Activated T-helper 2 cell treated with anti-CD3 and anti-CD28 coated beads, Interferon-gamma antibody, Interleukin-2, Interleukin-4, amounts not matched to agents 10 μg/mL and 5 μg/mL and 100 μg/mL, durations not matched to agents 14 hours and 24 hours and 36 hours (primary cell): Measurements from ENCODE around the gene BCL2L13. TPM values are rescaled to one million over a fixed set of nuclear protein-coding genes. Genes with fewer than 3 reads are reported as not detected.

Experiments used
- DNase-seq: peaks from one replicate; pipeline ENCODE4 v3.0.0; 2021; ENCODE audit warnings: low spot score
- H3K27ac Mint-ChIP-seq: one replicate; pipeline ENCODE4 v1.8.0; 2021; ENCODE audit warnings: mixed read lengths
- H3K27me3 Mint-ChIP-seq: one replicate; pipeline ENCODE4 v1.8.0; 2021; ENCODE audit warnings: low read depth, mixed read lengths
- H3K36me3 Mint-ChIP-seq: one replicate; pipeline ENCODE4 v1.8.0; 2021; ENCODE audit warnings: low read depth, mixed read lengths
- H3K4me1 Mint-ChIP-seq: one replicate; pipeline ENCODE4 v1.8.0; 2021; ENCODE audit warnings: low read depth, mixed read lengths
- H3K4me3 Mint-ChIP-seq: one replicate; pipeline ENCODE4 v1.8.0; 2021; ENCODE audit warnings: low read depth, mild to moderate bottlenecking, moderate library complexity, mixed read lengths
- H3K9me3 Mint-ChIP-seq: one replicate; pipeline ENCODE4 v1.8.0; 2021; ENCODE audit warnings: mixed read lengths
- intact Hi-C: fragments of 100-400 bp; cut with micrococcal nuclease; formaldehyde crosslinking; loops from one replicate; pipeline ENCODE4 v1.15.1; 2023
- total RNA-seq: library from RNA; stranded (reverse); gene quantifications from 2 replicates; pipeline ENCODE4 v1.2.3, GENCODE V29; 2022

BCL2L13 gene
- total RNA-seq, 1 donor from 2014 or later = 33.7 TPM

GRCh38 chr22:17777005-17777716, 138.6 kb downstream of the BCL2L13 start:
- H3K4me3 Mint-ChIP-seq = peak overlapping the region; percentile 88
- H3K27me3 Mint-ChIP-seq = peaks cover 10% of the 10 kb centered on the region
- DNase-seq = peak; percentile 70
- H3K36me3 Mint-ChIP-seq = peaks cover 12% of the 10 kb centered on the region
- no peaks in the 10 kb centered on the region for H3K9me3 Mint-ChIP-seq
- peaks cover 61% of the 10 kb centered on the region for H3K4me1 Mint-ChIP-seq
- intact Hi-C loops = loop anchor here (1.0 to 10.0 kb wide), 2 partner anchors 10 to 702 kb away; no protein-coding TSS in a partner anchor
- peak overlapping the region; percentile 94 for H3K27ac Mint-ChIP-seq

- intact Hi-C loops = loop anchor here (1.0 to 10.0 kb wide), 2 partner anchors 10 to 703 kb away; no protein-coding TSS in a partner anchor
- Mint-ChIP-seq H3K36me3 (peaks cover 10% of the 10 kb centered on the region), H3K9me3 (no peaks in the 10 kb centered on the region), H3K27me3 (peaks cover 7% of the 10 kb centered on the region), H3K27ac (peak overlapping the region; percentile 94), H3K4me1 (peaks cover 59% of the 10 kb centered on the region), H3K4me3 (peak overlapping the region; percentile 88)
- no peak for DNase-seq
Measured at GRCh38 chr22:17777717-17778044, 139.1 kb downstream of the BCL2L13 start.

DNA sequence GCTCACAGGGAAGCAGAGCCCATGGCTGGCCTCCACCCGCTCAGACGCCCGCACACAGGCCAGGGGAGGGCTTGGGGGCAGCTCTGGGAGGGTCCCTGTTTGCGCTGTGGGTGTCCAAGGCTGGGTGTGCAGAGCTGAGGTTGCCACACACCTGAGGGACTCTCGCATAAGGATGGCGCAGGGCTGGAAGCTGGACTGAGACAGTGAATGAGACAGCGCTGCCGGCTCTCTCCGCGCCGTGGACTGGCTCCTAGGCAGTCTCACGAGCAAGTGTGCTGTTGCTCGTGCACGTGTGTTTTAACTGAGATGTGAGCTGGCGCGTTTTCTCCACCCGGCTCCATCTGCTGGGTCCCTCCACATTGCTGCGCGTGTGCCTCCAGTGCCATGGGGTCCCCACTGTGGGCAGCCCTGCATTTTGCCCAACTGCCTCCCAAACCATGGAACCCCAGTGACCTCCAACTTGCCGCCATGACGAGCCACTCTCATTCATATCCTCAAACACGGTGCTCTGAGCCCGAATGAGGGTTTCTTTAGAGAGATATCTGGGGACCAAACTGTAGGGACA, 139.9 kb downstream of the BCL2L13 start:
- DNase-seq = no peak
- peaks cover 6% of the 10 kb centered on the region for H3K36me3 Mint-ChIP-seq
- H3K27ac Mint-ChIP-seq = no peak overlapping the region
- peaks cover 2% of the 10 kb centered on the region for H3K27me3 Mint-ChIP-seq
- H3K4me1 Mint-ChIP-seq = peaks cover 52% of the 10 kb centered on the region
- intact Hi-C loops = loop anchor here (10.0 kb wide), 1 partner anchor 704 kb away; no protein-coding TSS in a partner anchor
- no peaks in the 10 kb centered on the region for H3K9me3 Mint-ChIP-seq
- H3K4me3 Mint-ChIP-seq = peak overlapping the region; percentile 88

DNA sequence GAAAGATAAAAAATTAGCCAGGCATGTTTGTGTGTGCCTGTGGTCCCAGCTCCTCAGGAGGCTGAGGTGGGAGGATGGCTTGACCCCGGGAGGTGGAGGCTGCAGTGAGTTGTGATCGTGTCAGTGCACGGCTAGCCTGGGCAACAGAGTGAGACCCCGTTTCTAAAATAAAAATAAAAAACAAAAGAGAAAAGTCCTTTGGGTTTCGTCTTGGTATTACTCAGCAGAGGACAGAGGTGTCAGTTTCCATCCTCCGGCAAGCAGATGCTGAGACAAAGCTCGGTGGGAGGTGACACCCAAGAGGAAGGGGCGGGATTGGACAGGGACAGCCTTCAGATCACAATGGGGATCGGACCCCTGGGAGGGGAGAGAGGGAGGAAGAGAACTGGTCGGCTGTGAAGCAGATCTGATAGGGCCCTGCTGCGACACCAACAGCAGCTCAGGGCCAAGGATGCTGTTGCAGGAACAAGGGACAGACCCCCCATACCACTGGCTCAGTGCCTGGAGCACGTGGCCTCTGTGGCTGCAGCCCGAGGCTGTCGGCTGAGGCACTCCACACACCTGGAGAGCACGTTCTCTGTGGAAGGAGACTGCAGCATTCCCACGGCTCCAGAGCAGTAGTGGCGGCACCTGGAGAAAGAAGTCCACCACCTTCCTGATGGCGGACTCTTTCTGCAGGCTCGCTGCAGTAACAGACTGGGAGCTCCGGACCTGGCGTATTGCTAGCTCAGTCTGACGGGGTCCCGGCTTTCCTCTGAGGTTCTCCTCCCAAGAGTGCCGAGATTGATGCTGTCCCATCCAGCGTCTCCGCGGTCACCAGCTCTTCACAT, 140.9 kb downstream of the BCL2L13 start:
- no peaks in the 10 kb centered on the region for H3K9me3 Mint-ChIP-seq
- no peak overlapping the region for H3K27ac Mint-ChIP-seq
- peaks cover 6% of the 10 kb centered on the region for H3K36me3 Mint-ChIP-seq
- intact Hi-C loops = loop anchor here (2.0 to 10.0 kb wide), 2 partner anchors 45 to 705 kb away; no protein-coding TSS in a partner anchor
- H3K27me3 Mint-ChIP-seq = peaks cover 6% of the 10 kb centered on the region
- DNase-seq = no peak
- peak overlapping the region; percentile 59 for H3K4me3 Mint-ChIP-seq
- H3K4me1 Mint-ChIP-seq = peaks cover 50% of the 10 kb centered on the region

- Mint-ChIP-seq H3K9me3 (no peaks in the 10 kb centered on the region), H3K27ac (no peak overlapping the region), H3K4me1 (peaks cover 46% of the 10 kb centered on the region), H3K36me3 (peaks cover 6% of the 10 kb centered on the region), H3K27me3 (peaks cover 6% of the 10 kb centered on the region), H3K4me3 (no peak overlapping the region)
- intact Hi-C loops = loop anchor here (2.0 kb wide), 1 partner anchor 45 kb away; no protein-coding TSS in a partner anchor
- DNase-seq = no peak
Measured at GRCh38 chr22:17780116-17780740, 141.7 kb downstream of the BCL2L13 start.

Other genes starting within 250 kb of the BCL2L13 start
- not detected in 2 replicates for gene SLC25A18, start 75.3 kb upstream of the BCL2L13 start, total RNA-seq
- gene ATP6V1E1, start 10.0 kb upstream of the BCL2L13 start, total RNA-seq = 107 and 113 TPM in 2 replicates
- 11.5 and 14.3 TPM in 2 replicates for gene BID, start 135.7 kb downstream of the BCL2L13 start, total RNA-seq